Right renal cortex interstitium (tissue), 3 donors: ENCODE data around the gene CHAF1A. TPM values are rescaled to one million over a fixed set of nuclear protein-coding genes. Genes with fewer than 3 reads are reported as not detected.

ENCODE experiments used
- DNase-seq, 3 donors: peaks; one replicate each; pipeline ENCODE4 v3.0.0-alpha.2; 2013; ENCODE audit warnings: low read depth in 3 of 3, low spot score in 2 of 3
- polyA plus RNA-seq, 3 donors: library from polyadenylated mRNA; unstranded; fragments of 120-200 nt; gene quantifications; one replicate each; pipeline ENCODE4 v1.2.1, GENCODE V29; 2013; ENCODE audit not compliant: insufficient read length in 3 of 3

CHAF1A gene
- polyA plus RNA-seq, 3 donors = 21.3 to 26.1 (median 21.3) TPM

GRCh38 chr19:4482721-4483364 lies 80.4 kb downstream of the CHAF1A start:
- no peak for DNase-seq

- no peak for DNase-seq
These were observed 80.9 kb downstream of the CHAF1A start for GRCh38 chr19:4483385-4483784.

GRCh38 chr19:4487572-4487971 lies 85.1 kb downstream of the CHAF1A start:
- no peak for DNase-seq

GRCh38 chr19:4488496-4488895 lies 86.1 kb downstream of the CHAF1A start:
- no peak for DNase-seq

- no peak for DNase-seq
These were observed 89.0 kb downstream of the CHAF1A start for GRCh38 chr19:4491446-4491845.

GRCh38 chr19:4492337-4493103 lies 90.1 kb downstream of the CHAF1A start:
- no peak for DNase-seq

Other genes starting within 250 kb of the CHAF1A start
- gene CREB3L3, start 249.0 kb upstream of the CHAF1A start, polyA plus RNA-seq = 1 to 10 TPM in 2 of 3 donors, under 1 TPM in 1; 1.00 to 1.5 (median 1.5) TPM
- gene SIRT6, start 220.1 kb upstream of the CHAF1A start, polyA plus RNA-seq = 10 to 100 TPM; 12.8 to 14.6 (median 14.0) TPM
- 1 to 10 TPM in 1 of 3 donors, under 1 TPM in 2; 0.65 to 1.1 (median 0.76) TPM for gene ANKRD24, start 220.0 kb upstream of the CHAF1A start, polyA plus RNA-seq
- under 1 TPM; 0.40 to 0.56 (median 0.49) TPM for gene EBI3, start 173.1 kb upstream of the CHAF1A start, polyA plus RNA-seq
- gene YJU2, start 155.6 kb upstream of the CHAF1A start, polyA plus RNA-seq = 10 to 100 TPM; 21.3 to 22.1 (median 22.0) TPM
- gene SHD, start 123.4 kb upstream of the CHAF1A start, polyA plus RNA-seq = 1 to 10 TPM; 1.3 to 1.6 (median 1.3) TPM
- under 1 TPM in 2 of 3 donors, not detected in 1; 0.14 to 0.28 TPM for gene TMIGD2, start 100.3 kb upstream of the CHAF1A start, polyA plus RNA-seq
- gene FSD1, start 98.0 kb upstream of the CHAF1A start, polyA plus RNA-seq = 1 to 10 TPM; 4.3 to 5.4 (median 5.0) TPM
- 10 to 100 TPM; 22.6 to 30.0 (median 24.5) TPM for gene STAP2, start 63.8 kb upstream of the CHAF1A start, polyA plus RNA-seq
- 10 to 100 TPM; 21.0 to 24.9 (median 24.4) TPM for gene MPND, start 59.1 kb upstream of the CHAF1A start, polyA plus RNA-seq
- 10 to 100 TPM; 50.8 to 62.5 (median 50.9) TPM for gene SH3GL1, start 2.1 kb upstream of the CHAF1A start, polyA plus RNA-seq
- gene UBXN6, start 55.2 kb downstream of the CHAF1A start, polyA plus RNA-seq = 10 to 100 TPM; 75.7 to 95.3 (median 87.0) TPM
- 10 to 100 TPM; 58.9 to 66.0 (median 62.3) TPM for gene HDGFL2, start 69.7 kb downstream of the CHAF1A start, polyA plus RNA-seq
- gene PLIN4, start 115.8 kb downstream of the CHAF1A start, polyA plus RNA-seq = under 1 TPM; 0.37 to 0.59 (median 0.57) TPM
- gene PLIN5, start 132.6 kb downstream of the CHAF1A start, polyA plus RNA-seq = 1 to 10 TPM; 2.3 to 3.2 (median 2.3) TPM
- under 1 TPM; 0.44 to 0.65 (median 0.57) TPM for gene LRG1, start 137.4 kb downstream of the CHAF1A start, polyA plus RNA-seq
- gene SEMA6B, start 157.0 kb downstream of the CHAF1A start, polyA plus RNA-seq = 1 to 10 TPM; 1.7 to 2.7 (median 2.2) TPM
- 10 to 100 TPM; 11.4 to 15.2 (median 12.5) TPM for gene TNFAIP8L1, start 236.9 kb downstream of the CHAF1A start, polyA plus RNA-seq